ENCODE measurements around the gene DPEP2NB. TPM values are rescaled to one million over a fixed set of nuclear protein-coding genes. Genes with fewer than 3 reads are reported as not detected.

The DPEP2NB gene
- total RNA-seq, 6 experiments from 2014 or later, result not detected

GRCh38 chr16:67987460-67988160, 28.1 kb downstream of the DPEP2NB start:
- H3K27me3 Mint-ChIP-seq (ENCODE audit: insufficient read depth), result peaks cover 2% of the 10 kb centered on the region
- no peaks in the 10 kb centered on the region for H3K9me3 Mint-ChIP-seq
- no peak overlapping the region for H3K4me3 Mint-ChIP-seq
- H3K27ac Mint-ChIP-seq, result no peak overlapping the region
- no peak for TF ChIP-seq CTCF (IDR thresholded peaks at IDR 0.05)
- peak; percentile 18 for DNase-seq
- H3K36me3 Mint-ChIP-seq (ENCODE audit: low read depth), result no peaks in the 10 kb centered on the region; the same call in 1 of the 2 replicates
- H3K4me1 Mint-ChIP-seq (ENCODE audit: low read depth), result peaks cover 16% of the 10 kb centered on the region

GRCh38 chr16:67986949-67987348, 28.8 kb downstream of the DPEP2NB start:
- no peaks in the 10 kb centered on the region for H3K9me3 Mint-ChIP-seq
- no peak overlapping the region for H3K27ac Mint-ChIP-seq
- DNase-seq, result no peak
- H3K4me3 Mint-ChIP-seq, result no peak overlapping the region
- H3K4me1 Mint-ChIP-seq (ENCODE audit: low read depth), result peaks cover 16% of the 10 kb centered on the region
- peaks cover 2% of the 10 kb centered on the region for H3K27me3 Mint-ChIP-seq (ENCODE audit: insufficient read depth)
- TF ChIP-seq CTCF (IDR thresholded peaks at IDR 0.05), result no peak
- no peaks in the 10 kb centered on the region; the same call in 1 of the 2 replicates for H3K36me3 Mint-ChIP-seq (ENCODE audit: low read depth)

GRCh38 chr16:67982011-67982696, 33.6 kb downstream of the DPEP2NB start:
- no peak for TF ChIP-seq CTCF (IDR thresholded peaks at IDR 0.05)
- H3K9me3 Mint-ChIP-seq, result no peaks in the 10 kb centered on the region
- DNase-seq, result no peak
- no peak overlapping the region for H3K27ac Mint-ChIP-seq
- H3K27me3 Mint-ChIP-seq (ENCODE audit: insufficient read depth), result peaks cover 4% of the 10 kb centered on the region; the same call in 1 of the 2 replicates
- H3K4me1 Mint-ChIP-seq (ENCODE audit: low read depth), result peaks cover 5% of the 10 kb centered on the region; the same call in 1 of the 2 replicates
- no peaks in the 10 kb centered on the region; the same call in 1 of the 2 replicates for H3K36me3 Mint-ChIP-seq (ENCODE audit: low read depth)
- no peak overlapping the region for H3K4me3 Mint-ChIP-seq

GRCh38 chr16:67979955-67980678, 35.6 kb downstream of the DPEP2NB start, which contains the start of gene DPEP3:
Gene DPEP3, minus strand, starts transcription at chr16:67980499. Its CDS starts 119 bp downstream, at chr16:67980380.
- H3K27me3 Mint-ChIP-seq (ENCODE audit: insufficient read depth), result peaks cover 11% of the 10 kb centered on the region
- H3K4me3 Mint-ChIP-seq, result no peak within 1 kb of the TSS
- no peaks in the 10 kb centered on the region; the same call in 1 of the 2 replicates for H3K36me3 Mint-ChIP-seq (ENCODE audit: low read depth)
- peaks cover 4% of the 10 kb centered on the region; the same call in 1 of the 2 replicates for H3K4me1 Mint-ChIP-seq (ENCODE audit: low read depth)
- no peak within 1 kb of the TSS for H3K27ac Mint-ChIP-seq
- TF ChIP-seq CTCF (IDR thresholded peaks at IDR 0.05), result peak; percentile 59
- H3K9me3 Mint-ChIP-seq, result no peaks in the 10 kb centered on the region
- no peak for DNase-seq

DNA sequence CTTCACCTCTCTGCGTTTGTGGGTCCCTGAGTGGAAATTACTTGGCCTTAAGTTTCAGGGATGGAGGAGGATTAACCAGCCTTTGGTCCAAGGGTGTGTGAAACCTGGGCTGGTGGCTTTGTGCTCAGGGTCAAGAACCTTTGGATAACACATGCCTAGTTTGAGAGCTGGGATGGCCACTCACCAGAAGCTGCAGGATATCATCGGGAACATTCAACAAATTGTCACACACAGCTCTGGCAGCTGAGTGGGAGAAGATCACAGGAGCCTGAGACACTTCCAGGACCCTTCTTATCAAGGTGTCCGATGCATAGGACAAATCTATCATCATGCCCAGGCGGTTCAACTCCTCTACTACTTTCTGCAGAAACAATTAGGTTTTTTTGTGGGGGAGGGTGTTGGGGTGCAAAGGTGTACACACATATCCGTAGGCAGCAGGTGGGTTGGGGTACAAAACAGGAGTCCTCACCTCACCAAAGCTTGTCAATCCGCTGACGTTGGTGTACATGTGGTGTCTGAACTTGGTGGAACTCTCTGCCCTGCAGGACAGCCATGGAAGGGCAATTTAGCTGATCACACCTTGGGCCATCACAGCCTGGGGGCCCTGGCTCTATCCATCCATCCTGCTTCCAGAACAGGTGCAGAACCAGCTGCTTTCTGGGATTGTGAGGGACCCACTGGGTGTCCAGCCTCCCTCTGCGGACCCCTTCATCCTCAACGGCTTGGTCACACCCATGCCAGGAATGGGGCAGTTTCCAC, 38.1 kb downstream of the DPEP2NB start:
- Mint-ChIP-seq H3K4me3 (no peak overlapping the region), H3K27me3 (ENCODE audit: insufficient read depth) (peaks cover 15% of the 10 kb centered on the region), H3K4me1 (ENCODE audit: low read depth) (no peaks in the 10 kb centered on the region), H3K36me3 (ENCODE audit: low read depth) (no peaks in the 10 kb centered on the region; the same call in 1 of the 2 replicates), H3K9me3 (no peaks in the 10 kb centered on the region), H3K27ac (no peak overlapping the region)
- TF ChIP-seq CTCF (IDR thresholded peaks at IDR 0.05), result no peak
- DNase-seq, result no peak

Data from HFFc6 (cell line).